A673 (cell line): Measurements from ENCODE around the gene HP.

Experiments used
- CTCF ChIP-seq: fragments of 300-800, 200-600 bp; sonication (generic); conservative IDR thresholded peaks from 2 replicates; pipeline ENCODE4 v1.5.1; 2017; ENCODE audit warnings: low read depth, mild to moderate bottlenecking, antibody characterized with exemption, low read length, moderate library complexity, mixed read lengths
- EZH2 ChIP-seq: fragments of 200-600 bp; sonication (generic); IDR thresholded peaks from 2 replicates; pipeline ENCODE4 v1.6.1; 2017; ENCODE audit warnings: borderline replicate concordance, low read depth, mild to moderate bottlenecking, mixed read lengths, antibody characterized with exemption, low read length; ENCODE audit not compliant: poor library complexity, severe bottlenecking

GRCh38 chr16:72108353-72109102 is 54.2 kb downstream of the HP start:
- TF ChIP-seq CTCF (no peak), EZH2 (no peak)
